ENCODE measurements around the gene EVA1A. TPM values are rescaled to one million over a fixed set of nuclear protein-coding genes. Genes with fewer than 3 reads are reported as not detected.

EVA1A gene
- polyA plus RNA-seq, 3 donors, result not detected

DNA sequence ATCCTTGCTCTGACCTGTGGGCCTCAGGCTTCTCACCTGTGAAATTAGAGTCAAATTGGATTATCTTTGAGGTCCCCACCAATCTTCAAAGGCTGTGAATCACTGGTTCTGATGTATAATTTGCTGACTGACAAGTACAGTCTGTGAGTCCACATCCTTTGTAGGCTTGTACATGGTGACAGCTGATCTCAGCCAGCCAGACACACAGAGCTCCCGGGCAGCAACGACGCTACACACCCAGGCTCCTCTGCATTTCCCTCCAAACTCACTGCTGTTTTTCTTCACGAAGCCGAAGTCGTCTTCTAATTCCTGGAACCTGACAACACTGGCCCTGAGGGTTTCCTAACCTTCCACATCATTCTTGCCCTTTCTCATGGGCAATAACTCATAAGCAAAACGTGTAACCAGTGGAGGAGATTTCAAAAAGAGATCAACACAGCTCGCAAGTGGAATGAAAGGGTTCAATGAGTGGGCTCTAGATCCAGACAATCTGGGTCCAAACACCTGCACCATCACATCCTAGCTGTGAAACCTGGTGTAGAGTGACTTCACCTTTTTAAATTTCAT lies 37.9 kb upstream of the EVA1A start:
- Histone ChIP-seq H2AFZ (ENCODE audit: insufficient read depth, low read depth, low read length, poor library complexity, severe bottlenecking) (no peak overlapping the region), H3K36me3 (replicated peaks in 1 of 2; ENCODE audit: control insufficient read depth in 1 of 2, insufficient read depth in 2 of 2, low read length in 2 of 2) (no peaks in the 10 kb centered on the region)
- no peak for TF ChIP-seq CTCF (IDR thresholded peaks at IDR 0.05)

GRCh38 chr2:75597949-75598348 lies 37.2 kb upstream of the EVA1A start:
- Histone ChIP-seq H3K9me3 (replicated peaks in 1 of 2; ENCODE audit: control insufficient read depth in 1 of 2, insufficient read depth in 1 of 2, low read length in 2 of 2) (peaks cover 0 to 6% of the 10 kb centered on the region in 2 donors), H3K27me3 (ENCODE audit: control insufficient read depth in 2 of 2, insufficient read depth in 2 of 2, low read length in 2 of 2) (no peaks in the 10 kb centered on the region), H2AFZ (ENCODE audit: insufficient read depth, low read depth, low read length, poor library complexity, severe bottlenecking) (no peak overlapping the region), H4K20me1 (ENCODE audit: insufficient read depth, low read length) (no peaks in the 10 kb centered on the region), H3K4me1 (ENCODE audit: control insufficient read depth in 1 of 2, insufficient read depth in 2 of 2, low read length in 2 of 2) (no peaks in the 10 kb centered on the region), H3K27ac (ENCODE audit: low read depth in 1 of 2, low read length in 2 of 2) (no peak overlapping the region), H3K4me3 (replicated peaks in 1 of 3; ENCODE audit: low read depth in 2 of 3, low read length in 3 of 3) (no peak overlapping the region), H3K79me2 (ENCODE audit: insufficient read depth, low read length) (no peaks in the 10 kb centered on the region), H3K9ac (ENCODE audit: insufficient read depth, low read length, poor library complexity, severe bottlenecking) (no peak overlapping the region), H3K36me3 (replicated peaks in 1 of 2; ENCODE audit: control insufficient read depth in 1 of 2, insufficient read depth in 2 of 2, low read length in 2 of 2) (no peaks in the 10 kb centered on the region), H3K4me2 (replicated peaks; ENCODE audit: extremely low read depth, low read length, poor library complexity, severe bottlenecking) (no peak overlapping the region)
- no peak for TF ChIP-seq CTCF (IDR thresholded peaks at IDR 0.05)
- intact Hi-C loops (cut with micrococcal nuclease), result no loop called here
- DNase-seq, result no peak
- 88% methylated on average over 5 of the region's 20 CpGs for WGBS (ENCODE audit: insufficient coverage)
- Mint-ChIP-seq H3K36me3 (no peaks in the 10 kb centered on the region), H3K9me3 (peaks cover 0 to 12% (median 6%) of the 10 kb centered on the region in 7 donors), H3K27ac (no peak overlapping the region), H3K4me3 (no peak overlapping the region), H3K27me3 (ENCODE audit: low read depth in 3 of 3) (peaks cover 3 to 9% (median 5%) of the 10 kb centered on the region in 3 donors), H3K4me1 (no peaks in the 10 kb centered on the region)

More for the DNA sequence above, 37.9 kb upstream of the EVA1A start:
- no peaks in the 10 kb centered on the region for H4K20me1 ChIP-seq (ENCODE audit: insufficient read depth, low read length)
- 98% methylated on average over 6 of the region's 8 CpGs for WGBS (ENCODE audit: insufficient coverage)
- H3K4me2 ChIP-seq (replicated peaks; ENCODE audit: extremely low read depth, low read length, poor library complexity, severe bottlenecking), result no peak overlapping the region
- H3K79me2 ChIP-seq (ENCODE audit: insufficient read depth, low read length), result no peaks in the 10 kb centered on the region
- no peak overlapping the region for H3K4me3 ChIP-seq (replicated peaks in 1 of 3; ENCODE audit: low read depth in 2 of 3, low read length in 3 of 3)
- no peaks in the 10 kb centered on the region for H3K4me1 ChIP-seq (ENCODE audit: control insufficient read depth in 1 of 2, insufficient read depth in 2 of 2, low read length in 2 of 2)
- H3K4me1 Mint-ChIP-seq, result no peaks in the 10 kb centered on the region
- peaks cover 0 to 12% (median 6%) of the 10 kb centered on the region in 7 donors for H3K9me3 Mint-ChIP-seq
- H3K27ac ChIP-seq (ENCODE audit: low read depth in 1 of 2, low read length in 2 of 2), result no peak overlapping the region
- no peak overlapping the region for H3K9ac ChIP-seq (ENCODE audit: insufficient read depth, low read length, poor library complexity, severe bottlenecking)
- H3K27me3 ChIP-seq (ENCODE audit: control insufficient read depth in 2 of 2, insufficient read depth in 2 of 2, low read length in 2 of 2), result no peaks in the 10 kb centered on the region
- no peak overlapping the region for H3K27ac Mint-ChIP-seq
- no peaks in the 10 kb centered on the region for H3K36me3 Mint-ChIP-seq
- no peak overlapping the region for H3K4me3 Mint-ChIP-seq
- no peak for DNase-seq
- peaks cover 3 to 9% (median 3%) of the 10 kb centered on the region in 3 donors for H3K27me3 Mint-ChIP-seq (ENCODE audit: low read depth in 3 of 3)
- H3K9me3 ChIP-seq (replicated peaks in 1 of 2; ENCODE audit: control insufficient read depth in 1 of 2, insufficient read depth in 1 of 2, low read length in 2 of 2), result peaks cover 0 to 6% of the 10 kb centered on the region in 2 donors
- intact Hi-C loops (cut with micrococcal nuclease), result no loop called here

All from CD14-positive monocyte (primary cell).